GM18520 (cell line): Measurements from ENCODE around the gene SKOR2.

Experiments used
- ATAC-seq: cut with Tn5 transposase; IDR thresholded peaks from one replicate; pipeline ENCODE4 v1.9.1; 2021; ENCODE audit not compliant: unreplicated experiment

The SKOR2 gene, protein sequence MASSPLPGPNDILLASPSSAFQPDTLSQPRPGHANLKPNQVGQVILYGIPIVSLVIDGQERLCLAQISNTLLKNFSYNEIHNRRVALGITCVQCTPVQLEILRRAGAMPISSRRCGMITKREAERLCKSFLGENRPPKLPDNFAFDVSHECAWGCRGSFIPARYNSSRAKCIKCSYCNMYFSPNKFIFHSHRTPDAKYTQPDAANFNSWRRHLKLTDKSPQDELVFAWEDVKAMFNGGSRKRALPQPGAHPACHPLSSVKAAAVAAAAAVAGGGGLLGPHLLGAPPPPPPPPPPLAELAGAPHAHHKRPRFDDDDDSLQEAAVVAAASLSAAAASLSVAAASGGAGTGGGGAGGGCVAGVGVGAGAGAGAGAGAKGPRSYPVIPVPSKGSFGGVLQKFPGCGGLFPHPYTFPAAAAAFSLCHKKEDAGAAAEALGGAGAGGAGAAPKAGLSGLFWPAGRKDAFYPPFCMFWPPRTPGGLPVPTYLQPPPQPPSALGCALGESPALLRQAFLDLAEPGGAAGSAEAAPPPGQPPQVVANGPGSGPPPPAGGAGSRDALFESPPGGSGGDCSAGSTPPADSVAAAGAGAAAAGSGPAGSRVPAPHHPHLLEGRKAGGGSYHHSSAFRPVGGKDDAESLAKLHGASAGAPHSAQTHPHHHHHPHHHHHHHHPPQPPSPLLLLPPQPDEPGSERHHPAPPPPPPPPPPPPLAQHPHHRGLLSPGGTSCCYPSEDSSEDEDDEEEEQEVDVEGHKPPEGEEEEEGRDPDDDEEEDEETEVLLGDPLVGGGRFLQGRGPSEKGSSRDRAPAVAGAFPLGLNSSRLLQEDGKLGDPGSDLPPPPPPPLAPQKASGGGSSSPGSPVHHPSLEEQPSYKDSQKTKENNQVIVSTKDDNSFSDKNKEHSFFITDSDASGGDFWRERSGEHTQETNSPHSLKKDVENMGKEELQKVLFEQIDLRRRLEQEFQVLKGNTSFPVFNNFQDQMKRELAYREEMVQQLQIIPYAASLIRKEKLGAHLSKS

DNA sequence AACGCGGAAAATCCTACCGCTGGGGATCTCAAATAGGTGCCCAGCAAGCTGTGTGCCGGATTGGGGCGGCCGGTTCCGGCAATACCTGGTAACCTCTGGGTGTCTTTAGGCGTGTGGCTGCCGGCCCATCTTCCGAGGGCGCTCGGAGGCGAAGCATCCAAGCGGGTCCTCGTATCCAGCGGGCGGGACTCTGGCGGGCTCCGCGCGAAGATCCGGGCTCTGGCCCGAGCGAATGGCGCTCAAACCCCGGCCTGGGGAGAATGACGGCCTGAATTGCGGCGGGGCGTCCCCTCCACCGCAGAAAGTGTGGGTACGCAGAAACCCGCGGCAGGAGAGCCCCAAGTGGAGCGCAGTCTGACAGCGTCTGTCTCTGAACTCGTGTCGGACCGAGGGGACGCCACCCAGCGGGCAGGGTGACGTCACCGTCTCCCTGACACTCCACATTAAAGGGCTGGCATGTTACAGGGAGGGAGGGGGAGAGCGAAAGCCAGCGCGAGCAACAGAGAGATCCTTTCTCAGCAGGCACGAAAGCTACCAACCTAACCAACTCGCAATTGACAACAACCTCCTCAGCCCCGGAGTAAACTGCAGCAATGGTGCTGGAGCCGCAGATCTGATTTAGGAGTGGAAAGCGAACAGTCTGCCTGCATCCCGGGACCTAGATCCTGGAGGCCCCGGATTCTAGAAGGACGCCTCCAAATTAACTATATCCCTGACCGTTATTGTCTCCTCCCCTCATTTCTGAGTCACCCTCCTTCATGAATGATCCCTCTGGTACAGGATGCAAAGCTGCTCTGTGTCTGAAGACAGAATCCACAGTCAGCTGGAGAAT, at the start of gene SKOR2:
SKOR2 (minus strand) TSS at position 372 of the 832 bp plus-strand sequence. CDS start 2,477 bp downstream, outside the sequence.
- ATAC-seq, result no peak

- ATAC-seq, result no peak
Measured at GRCh38 chr18:47296462-47296861, 45.0 kb upstream of the SKOR2 start.

GRCh38 chr18:47294801-47295200, 43.3 kb upstream of the SKOR2 start:
- no peak for ATAC-seq

DNA sequence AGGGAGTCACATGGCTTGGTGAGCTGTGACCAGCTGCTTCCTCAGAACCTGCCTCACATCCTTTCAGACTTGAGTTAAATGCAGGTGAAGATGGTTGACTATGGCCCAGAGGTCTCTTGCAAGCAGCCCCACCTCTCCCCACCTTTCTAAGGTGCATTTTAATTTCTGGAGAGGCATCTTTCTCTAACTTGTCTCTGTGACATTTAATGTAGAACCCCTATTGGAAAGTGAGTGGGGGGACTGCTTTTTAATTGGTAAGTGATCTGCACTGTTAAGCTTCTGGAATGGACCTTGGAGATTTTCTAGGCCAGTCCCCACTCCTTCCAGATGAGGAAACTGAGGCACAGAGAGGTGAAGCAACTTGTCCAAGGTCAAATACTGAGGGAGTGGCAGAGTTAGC, 37.3 kb upstream of the SKOR2 start:
- ATAC-seq, result no peak

GRCh38 chr18:47287911-47288585, 36.6 kb upstream of the SKOR2 start:
- ATAC-seq, result no peak

- ATAC-seq, result no peak
Measured at GRCh38 chr18:47286776-47287410, 35.4 kb upstream of the SKOR2 start.

DNA sequence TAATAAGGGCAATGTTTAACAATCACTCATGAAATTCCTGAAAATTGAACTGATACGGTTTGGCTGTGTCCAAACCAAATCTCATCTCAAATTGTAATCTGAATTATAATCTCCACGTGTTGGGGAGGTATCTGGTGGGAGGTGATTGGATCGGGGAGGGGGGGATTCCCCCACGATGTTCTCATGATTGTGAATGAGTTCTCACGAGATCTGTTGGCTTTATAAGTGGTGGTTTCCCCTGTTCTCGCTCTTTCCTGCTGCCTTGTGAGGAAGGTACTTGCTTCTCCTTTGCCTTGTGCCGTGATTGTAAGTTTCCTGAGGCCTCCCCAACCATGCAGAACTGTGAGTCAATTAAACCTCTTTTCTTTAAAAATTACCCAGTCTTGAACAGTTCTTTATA, 34.0 kb upstream of the SKOR2 start:
- no peak for ATAC-seq

- peak; percentile 62 for ATAC-seq
Measured at GRCh38 chr18:47284721-47285395, 33.4 kb upstream of the SKOR2 start.

DNA sequence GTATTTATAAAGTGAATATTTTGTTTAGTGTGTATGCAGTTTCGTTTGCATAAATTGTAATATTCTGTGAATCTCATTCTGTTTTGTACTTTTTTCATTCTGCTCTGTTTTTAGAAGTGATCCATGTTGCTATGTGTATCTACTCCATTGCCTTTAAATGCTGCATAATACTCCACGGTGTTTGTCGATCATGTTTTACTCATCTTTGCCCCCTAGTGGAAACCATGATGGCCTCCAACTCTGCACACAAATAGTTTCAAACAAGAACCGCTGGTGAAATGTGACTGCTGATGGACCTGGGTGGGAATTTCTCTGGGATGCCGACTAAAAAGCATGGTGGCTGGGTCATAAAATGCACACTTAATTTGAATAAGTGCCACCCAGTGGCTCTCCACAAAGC, 32.0 kb upstream of the SKOR2 start:
- ATAC-seq, result no peak

GRCh38 chr18:47280121-47280520, 28.7 kb upstream of the SKOR2 start:
- ATAC-seq, result no peak

DNA sequence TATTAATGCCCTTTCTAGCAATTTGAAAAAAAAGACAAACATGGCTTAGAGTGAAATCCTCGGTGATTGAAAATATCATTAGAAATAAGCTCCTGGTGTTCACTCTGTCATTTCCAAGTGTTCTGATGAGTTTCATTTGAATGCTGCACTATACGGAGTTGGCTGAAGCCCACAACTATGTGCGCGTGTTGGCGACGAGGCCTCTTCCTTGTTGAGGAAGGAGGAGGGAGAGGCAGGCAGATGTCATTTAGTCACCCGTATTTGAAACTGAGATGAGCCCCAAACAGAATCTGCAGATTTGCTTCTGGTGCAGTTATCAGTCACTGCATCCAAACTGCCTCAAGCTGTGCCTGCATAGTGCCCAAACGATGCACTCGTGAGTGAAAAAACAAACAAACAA, 23.5 kb upstream of the SKOR2 start:
- ATAC-seq, result no peak

GRCh38 chr18:47265197-47265596, 13.7 kb upstream of the SKOR2 start:
- ATAC-seq, result no peak

- no peak for ATAC-seq
Measured at GRCh38 chr18:47264308-47264700, 12.8 kb upstream of the SKOR2 start.

DNA sequence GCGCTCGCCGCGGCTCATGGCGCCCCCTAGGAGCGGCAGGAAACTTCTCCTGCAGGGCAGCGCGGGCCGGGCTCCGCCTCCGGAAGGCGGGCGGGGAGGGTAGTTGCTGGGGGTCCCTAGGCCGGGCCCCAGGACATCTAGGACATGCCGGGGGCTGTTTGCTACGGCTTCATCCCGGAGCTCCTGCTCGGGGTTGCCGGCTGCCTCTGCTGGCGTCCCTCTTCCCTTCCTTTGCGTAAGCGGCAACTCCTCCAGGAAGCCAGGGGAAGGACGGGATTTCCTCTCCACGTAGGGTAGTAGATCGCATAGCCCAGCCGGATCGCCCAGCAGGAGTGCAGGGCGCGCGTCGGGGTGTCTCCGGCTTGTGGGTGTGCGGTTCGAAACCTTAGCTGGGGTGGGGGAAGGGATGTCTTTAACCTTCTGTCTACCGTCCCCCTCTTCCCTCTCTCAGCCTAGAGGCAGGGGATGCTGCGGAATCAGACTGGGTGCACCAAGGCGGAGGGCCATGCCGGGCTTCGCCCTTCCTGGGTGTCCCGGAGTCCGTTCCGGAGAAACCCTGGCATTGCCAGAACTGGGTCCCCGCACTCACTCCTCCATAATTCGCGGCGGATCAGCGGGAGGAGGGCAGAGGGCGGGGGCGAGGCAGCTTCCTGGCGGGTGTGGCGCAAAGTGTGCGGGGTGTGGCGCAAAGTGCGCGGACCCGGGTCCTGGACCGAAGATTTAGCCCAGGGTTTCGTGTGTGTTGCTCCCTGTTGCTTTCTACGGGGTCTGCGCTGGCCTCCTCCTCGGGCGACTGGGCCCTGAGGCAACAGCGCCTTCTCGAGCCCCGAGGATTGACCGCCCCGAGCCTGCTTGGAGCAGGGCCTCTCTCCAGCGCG, 12.2 kb upstream of the SKOR2 start:
- no peak for ATAC-seq

GRCh38 chr18:47263150-47263429, 11.6 kb upstream of the SKOR2 start:
- ATAC-seq, result no peak

DNA sequence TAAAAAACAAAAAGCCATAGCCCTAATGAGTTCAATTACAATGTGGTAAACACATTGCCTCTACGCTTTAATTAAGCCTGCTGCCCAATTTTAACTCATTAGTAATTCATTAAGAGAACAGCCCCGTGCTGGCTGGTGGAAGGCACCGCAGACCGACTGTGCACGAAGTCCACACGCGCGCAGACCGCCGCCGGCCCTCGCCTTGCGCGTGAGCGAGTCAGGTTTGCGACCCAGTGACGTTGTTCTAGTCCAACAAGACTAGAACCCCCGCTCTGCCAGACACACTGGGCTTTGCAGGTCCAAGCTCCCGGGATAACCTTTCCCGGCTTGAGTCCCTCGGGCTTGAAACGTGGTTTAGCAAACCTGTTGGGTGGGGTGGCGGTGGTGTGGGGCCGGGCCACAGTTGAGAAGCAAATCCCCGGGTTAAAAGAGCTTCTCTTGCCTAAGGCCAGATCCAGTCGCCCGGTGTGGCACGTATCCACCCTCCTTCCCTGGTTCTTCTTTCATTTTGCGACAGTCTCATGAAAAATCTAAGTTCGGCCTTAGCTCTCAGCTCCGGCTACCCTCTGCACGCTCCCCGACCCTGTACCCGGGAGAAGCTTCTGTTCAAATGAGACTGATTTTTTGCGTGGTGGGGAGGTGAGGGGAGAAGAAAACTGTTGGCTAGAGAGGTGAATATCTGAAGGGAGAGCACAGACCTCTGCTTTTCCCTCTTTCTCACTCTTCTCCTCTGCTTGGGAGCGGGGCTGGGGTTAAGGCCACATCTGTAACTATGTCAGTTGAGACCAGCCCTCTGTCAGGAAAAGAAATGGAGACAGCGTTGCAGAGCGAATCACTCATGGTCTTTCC, 11.1 kb upstream of the SKOR2 start:
- no peak for ATAC-seq

DNA sequence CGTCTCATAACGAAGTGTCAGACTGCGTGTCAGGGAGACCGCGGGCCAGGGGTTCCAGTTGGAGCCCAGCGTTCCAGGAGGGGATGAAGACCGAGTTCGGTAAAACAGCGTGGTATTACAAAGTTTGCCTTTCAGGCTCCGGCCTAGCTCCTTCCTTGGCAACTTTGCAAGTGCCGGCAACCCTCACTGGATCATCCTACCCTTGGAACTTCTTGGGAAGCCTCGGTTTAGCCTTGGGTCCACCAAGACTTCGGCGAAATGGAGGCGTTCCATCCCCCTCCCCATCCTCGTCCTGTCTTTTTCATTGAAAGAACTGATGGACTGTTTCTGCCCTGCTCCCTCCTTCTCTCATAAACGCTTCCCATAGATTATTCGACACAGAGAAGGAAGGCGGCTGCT, 10.4 kb upstream of the SKOR2 start:
- ATAC-seq, result no peak
